Astrocyte (in vitro differentiated cells and primary cell): ENCODE measurements around the gene TANGO6. TPM values are rescaled to one million over a fixed set of nuclear protein-coding genes. Genes with fewer than 3 reads are reported as not detected.
A peak's percentile ranks its signal among the peaks of the same experiment; 100 is the strongest.

Experiments used
- DNase-seq: peaks from one replicate; pipeline ENCODE4 v3.0.0-alpha.2; 2010; ENCODE audit warnings: low read depth
- FAIRE-seq: peaks from 2 replicates; lab custom pipeline; 2011; peaks lifted over from hg19 to GRCh38; lab: Jason Lieb, UNC
- H2AFZ ChIP-seq: 2 replicates; pipeline ENCODE4 v1.6.0; 2012; ENCODE audit warnings: low read depth, low read length, inconsistent platforms
- H3K27ac ChIP-seq: 2 replicates; pipeline ENCODE4 v1.5.1; 2011; ENCODE audit warnings: low read depth, low read length, inconsistent platforms
- H3K27me3 ChIP-seq: 2 replicates; pipeline ENCODE4 v1.6.0; 2011; ENCODE audit warnings: low read length, inconsistent platforms; ENCODE audit not compliant: insufficient read depth
- H3K36me3 ChIP-seq: 2 replicates; pipeline ENCODE4 v1.5.1; 2011; ENCODE audit warnings: low read length, inconsistent platforms; ENCODE audit not compliant: insufficient read depth
- H3K4me1 ChIP-seq: 2 replicates; pipeline ENCODE4 v1.5.1; 2011; ENCODE audit warnings: low read length, inconsistent platforms; ENCODE audit not compliant: insufficient read depth
- H3K4me2 ChIP-seq: 2 replicates; pipeline ENCODE4 v1.6.0; 2012; ENCODE audit warnings: low read length, inconsistent platforms
- H3K4me3 ChIP-seq: 2 replicates; pipeline ENCODE4 v1.5.1; 2011; ENCODE audit warnings: low read depth, mild to moderate bottlenecking, low read length, inconsistent platforms; ENCODE audit not compliant: insufficient read depth
- H3K79me2 ChIP-seq: 2 replicates; pipeline ENCODE4 v1.6.0; 2012; ENCODE audit warnings: mild to moderate bottlenecking, low read length, inconsistent platforms; ENCODE audit not compliant: insufficient read depth
- H3K9ac ChIP-seq: 2 replicates; pipeline ENCODE4 v1.6.0; 2012; ENCODE audit warnings: mild to moderate bottlenecking, low read length, inconsistent platforms
- H3K9me3 ChIP-seq: 2 replicates; pipeline ENCODE4 v1.5.1; 2012; ENCODE audit warnings: low read depth, mild to moderate bottlenecking, low read length, inconsistent platforms; ENCODE audit not compliant: insufficient read depth
- H4K20me1 ChIP-seq: 2 replicates; pipeline ENCODE4 v1.6.0; 2012; ENCODE audit warnings: low read length, inconsistent platforms; ENCODE audit not compliant: insufficient read depth
- H3K27ac Mint-ChIP-seq: one replicate; pipeline ENCODE4 v1.8.0; 2021; ENCODE audit warnings: mild to moderate bottlenecking, mixed read lengths; ENCODE audit not compliant: unreplicated experiment
- H3K27me3 Mint-ChIP-seq: one replicate; pipeline ENCODE4 v1.8.0; 2021; ENCODE audit warnings: low read depth, mixed read lengths; ENCODE audit not compliant: unreplicated experiment
- H3K36me3 Mint-ChIP-seq: one replicate; pipeline ENCODE4 v1.8.0; 2021; ENCODE audit warnings: low read depth, mixed read lengths; ENCODE audit not compliant: unreplicated experiment
- H3K4me1 Mint-ChIP-seq: one replicate; pipeline ENCODE4 v1.8.0; 2021; ENCODE audit warnings: low read depth, mixed read lengths; ENCODE audit not compliant: unreplicated experiment
- H3K4me3 Mint-ChIP-seq: one replicate; pipeline ENCODE4 v1.8.0; 2021; ENCODE audit warnings: mild to moderate bottlenecking, moderate library complexity, mixed read lengths; ENCODE audit not compliant: unreplicated experiment
- H3K9me3 Mint-ChIP-seq: one replicate; pipeline ENCODE4 v1.8.0; 2021; ENCODE audit warnings: mild to moderate bottlenecking, mixed read lengths; ENCODE audit not compliant: unreplicated experiment
- CTCF ChIP-seq: IDR thresholded peaks from 2 replicates; pipeline ENCODE4 v1.5.1; 2011; ENCODE audit warnings: low read depth, mild to moderate bottlenecking, inconsistent platforms, low read length, moderate library complexity; ENCODE audit not compliant: insufficient read depth
- EZH2 ChIP-seq: IDR thresholded peaks from 2 replicates; pipeline ENCODE4 v1.6.1; 2012; ENCODE audit warnings: mild to moderate bottlenecking, low read length, inconsistent platforms; ENCODE audit not compliant: insufficient read depth
- total RNA-seq: library from RNA; stranded (reverse); gene quantifications from 2 replicates; pipeline ENCODE4 v1.2.1, GENCODE V29; 2021

Gene TANGO6
- total RNA-seq, 1 donor from 2014 or later = 15.8 TPM

- Histone ChIP-seq H2AFZ (no peak overlapping the region), H3K4me1 (peaks cover 4% of the 10 kb centered on the region), H3K9ac (no peak overlapping the region), H3K27me3 (no peaks in the 10 kb centered on the region), H3K9me3 (no peaks in the 10 kb centered on the region), H3K4me3 (no peak overlapping the region), H3K79me2 (no peaks in the 10 kb centered on the region), H4K20me1 (no peaks in the 10 kb centered on the region), H3K4me2 (no peak overlapping the region), H3K27ac (no peak overlapping the region), H3K36me3 (no peaks in the 10 kb centered on the region)
- Mint-ChIP-seq H3K9me3 (no peaks in the 10 kb centered on the region), H3K27me3 (no peaks in the 10 kb centered on the region), H3K36me3 (no peaks in the 10 kb centered on the region), H3K4me1 (peaks cover 6% of the 10 kb centered on the region), H3K4me3 (no peak overlapping the region), H3K27ac (no peak overlapping the region)
- DNase-seq (no peak), FAIRE-seq (no peak)
- TF ChIP-seq CTCF (no peak), EZH2 (no peak)
Measured at GRCh38 chr16:69094501-69094900, 251.2 kb downstream of the TANGO6 start.

- Mint-ChIP-seq H3K36me3 (no peaks in the 10 kb centered on the region), H3K27ac (no peak overlapping the region), H3K4me3 (no peak overlapping the region), H3K9me3 (no peaks in the 10 kb centered on the region), H3K27me3 (peaks cover 1% of the 10 kb centered on the region), H3K4me1 (peaks cover 5% of the 10 kb centered on the region)
- H3K27me3 ChIP-seq = no peaks in the 10 kb centered on the region
- no peak for FAIRE-seq
- H3K79me2 ChIP-seq = no peaks in the 10 kb centered on the region
- no peak for TF ChIP-seq CTCF
- no peak for TF ChIP-seq EZH2
- H3K9me3 ChIP-seq = no peaks in the 10 kb centered on the region
- H3K9ac ChIP-seq = no peak overlapping the region
- H3K4me1 ChIP-seq = peaks cover 3% of the 10 kb centered on the region
- H2AFZ ChIP-seq = no peak overlapping the region
- H3K27ac ChIP-seq = no peak overlapping the region
- H3K36me3 ChIP-seq = no peaks in the 10 kb centered on the region
- H3K4me3 ChIP-seq = no peak overlapping the region
- no peak overlapping the region for H3K4me2 ChIP-seq
- H4K20me1 ChIP-seq = no peaks in the 10 kb centered on the region
- DNase-seq = no peak
Measured at GRCh38 chr16:69095193-69095592, 251.9 kb downstream of the TANGO6 start.

GRCh38 chr16:69100071-69100691 is 256.9 kb downstream of the TANGO6 start:
- no peaks in the 10 kb centered on the region for H3K27me3 ChIP-seq
- no peak overlapping the region for H3K27ac ChIP-seq
- H3K27me3 Mint-ChIP-seq = peaks cover 9% of the 10 kb centered on the region
- no peaks in the 10 kb centered on the region for H4K20me1 ChIP-seq
- no peak overlapping the region for H3K4me3 Mint-ChIP-seq
- DNase-seq = no peak
- peak overlapping the region; percentile 37 for H3K4me2 ChIP-seq
- FAIRE-seq = no peak
- no peak overlapping the region for H3K9ac ChIP-seq
- peaks cover 6% of the 10 kb centered on the region for H3K4me1 Mint-ChIP-seq
- H3K36me3 ChIP-seq = no peaks in the 10 kb centered on the region
- no peaks in the 10 kb centered on the region for H3K9me3 Mint-ChIP-seq
- no peak overlapping the region for H3K4me3 ChIP-seq
- H2AFZ ChIP-seq = no peak overlapping the region
- no peak for TF ChIP-seq CTCF
- no peak for TF ChIP-seq EZH2
- H3K27ac Mint-ChIP-seq = no peak overlapping the region
- no peaks in the 10 kb centered on the region for H3K79me2 ChIP-seq
- H3K36me3 Mint-ChIP-seq = peaks cover 3% of the 10 kb centered on the region
- peaks cover 4% of the 10 kb centered on the region for H3K4me1 ChIP-seq
- no peaks in the 10 kb centered on the region for H3K9me3 ChIP-seq
